ENCODE data around the gene INSR.

- TF ChIP-seq POLR2AphosphoS5 (IDR thresholded peaks at IDR 0.05; ENCODE audit: low read depth) (no peak), REST (IDR thresholded peaks at IDR 0.05; ENCODE audit: unreplicated experiment) (no peak), CTCF (conservative IDR thresholded peaks at IDR 0.05; ENCODE audit: low read depth in 2 of 2) (no peak), EZH2 (IDR thresholded peaks at IDR 0.05; ENCODE audit: low read depth, unreplicated experiment) (no peak), EZH2phosphoT487 (IDR thresholded peaks at IDR 0.05; ENCODE audit: unreplicated experiment) (no peak), JUNB (IDR thresholded peaks at IDR 0.05; ENCODE audit: unreplicated experiment) (no peak), STAT1 (IDR thresholded peaks at IDR 0.05; ENCODE audit: unreplicated experiment) (no peak), ZNF331 (CRISPR knock-in tag; IDR thresholded peaks at IDR 0.05; ENCODE audit: low read depth) (no peak)
These were observed 75.2 kb downstream of the INSR start for GRCh38 chr19:7219056-7219455.
